ENCODE data around the gene UBE2L5. TPM values are rescaled to one million over a fixed set of nuclear protein-coding genes. Genes with fewer than 3 reads are reported as not detected.
A peak's percentile ranks its signal among the peaks of the same experiment; 100 is the strongest.

The UBE2L5 gene
- total and polyA plus RNA-seq, 2 experiments from 2014 or later = not detected

DNA sequence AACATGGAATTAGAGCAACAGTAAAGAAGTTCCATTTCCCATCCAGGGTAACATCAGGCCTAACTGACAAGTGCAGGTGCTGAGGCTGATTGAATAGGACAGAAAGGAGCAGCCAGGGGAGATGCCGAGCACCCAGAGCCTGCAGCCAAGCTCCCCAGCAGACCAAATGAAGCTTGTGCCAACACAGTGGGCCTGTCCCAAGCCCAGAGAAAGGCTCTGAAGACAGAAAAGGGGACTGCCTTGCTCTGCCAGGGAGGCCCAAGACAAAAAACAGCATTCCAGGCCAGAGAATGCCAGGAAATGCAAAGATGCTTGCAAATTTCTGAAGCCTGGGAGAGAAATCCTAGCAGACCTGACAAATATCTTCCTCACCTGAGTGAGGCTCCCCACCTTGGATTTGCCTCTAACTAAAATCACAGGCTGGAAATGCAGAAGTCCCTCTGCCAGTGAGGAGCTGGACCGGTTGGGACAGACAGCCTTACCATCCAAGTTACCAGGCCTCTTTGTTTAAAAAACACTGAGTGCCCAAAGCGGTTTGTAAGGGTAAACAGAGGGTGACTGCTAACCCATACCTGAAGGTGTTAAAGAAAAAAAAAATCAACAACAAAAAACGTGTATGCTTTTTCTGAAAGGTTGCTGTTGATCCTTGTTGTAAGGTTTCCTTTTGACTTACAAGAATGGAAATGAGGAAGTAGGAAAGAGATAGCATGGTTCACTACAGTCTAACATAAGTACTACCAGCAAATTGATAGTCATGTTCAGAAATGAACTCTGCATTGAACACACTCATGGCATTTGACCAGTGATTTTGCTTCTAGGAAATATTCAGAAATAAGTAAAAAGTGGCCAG, 55.3 kb downstream of the UBE2L5 start:
- no peaks in the 10 kb centered on the region for H4K20me1 ChIP-seq (replicated peaks; ENCODE audit: insufficient read depth)
- no peaks in the 10 kb centered on the region for H3K9me2 ChIP-seq (ENCODE audit: insufficient read depth)
- no peaks in the 10 kb centered on the region for H3K36me3 ChIP-seq (ENCODE audit: insufficient read depth)
- peaks cover 36% of the 10 kb centered on the region for H3K4me1 ChIP-seq (ENCODE audit: insufficient read depth)
- H3K4me2 ChIP-seq = peak overlapping the region; percentile 40
- Mint-ChIP-seq H3K4me3 (peak overlapping the region; percentile 36), H3K36me3 (ENCODE audit: low read depth) (no peaks in the 10 kb centered on the region), H3K27me3 (ENCODE audit: insufficient read depth, low read depth, poor library complexity) (peaks cover 9% of the 10 kb centered on the region), H3K4me1 (peaks cover 29% of the 10 kb centered on the region), H3K27ac (peak overlapping the region; percentile 83), H3K9me3 (no peaks in the 10 kb centered on the region)
- H3K27me3 ChIP-seq (ENCODE audit: insufficient read depth) = no peaks in the 10 kb centered on the region
- peaks cover 11% of the 10 kb centered on the region for H3F3A ChIP-seq (replicated peaks; ENCODE audit: low read depth)
- H2AFZ ChIP-seq = 0 out of 2 replicates have a peak overlapping the region, but pooled peaks have one; percentile 1
- H3K4me3 ChIP-seq = 0 out of 2 replicates have a peak overlapping the region, but pooled peaks have one; percentile 17
- H3K79me2 ChIP-seq (replicated peaks; ENCODE audit: insufficient read depth) = no peaks in the 10 kb centered on the region
- ATAC-seq (peak; percentile 86), DNase-seq (ENCODE audit: low spot score) (peak; percentile 79)
- H3K27ac ChIP-seq (ENCODE audit: low read depth) = peak overlapping the region; percentile 93
- TF ChIP-seq, protein P1, sequence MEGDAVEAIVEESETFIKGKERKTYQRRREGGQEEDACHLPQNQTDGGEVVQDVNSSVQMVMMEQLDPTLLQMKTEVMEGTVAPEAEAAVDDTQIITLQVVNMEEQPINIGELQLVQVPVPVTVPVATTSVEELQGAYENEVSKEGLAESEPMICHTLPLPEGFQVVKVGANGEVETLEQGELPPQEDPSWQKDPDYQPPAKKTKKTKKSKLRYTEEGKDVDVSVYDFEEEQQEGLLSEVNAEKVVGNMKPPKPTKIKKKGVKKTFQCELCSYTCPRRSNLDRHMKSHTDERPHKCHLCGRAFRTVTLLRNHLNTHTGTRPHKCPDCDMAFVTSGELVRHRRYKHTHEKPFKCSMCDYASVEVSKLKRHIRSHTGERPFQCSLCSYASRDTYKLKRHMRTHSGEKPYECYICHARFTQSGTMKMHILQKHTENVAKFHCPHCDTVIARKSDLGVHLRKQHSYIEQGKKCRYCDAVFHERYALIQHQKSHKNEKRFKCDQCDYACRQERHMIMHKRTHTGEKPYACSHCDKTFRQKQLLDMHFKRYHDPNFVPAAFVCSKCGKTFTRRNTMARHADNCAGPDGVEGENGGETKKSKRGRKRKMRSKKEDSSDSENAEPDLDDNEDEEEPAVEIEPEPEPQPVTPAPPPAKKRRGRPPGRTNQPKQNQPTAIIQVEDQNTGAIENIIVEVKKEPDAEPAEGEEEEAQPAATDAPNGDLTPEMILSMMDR (conservative IDR thresholded peaks at IDR 0.05; ENCODE audit: low read depth in 2 of 2) = no peak
- TF ChIP-seq ZNF114 (CRISPR knock-in tag; IDR thresholded peaks at IDR 0.05) (no peak), JUNB (IDR thresholded peaks at IDR 0.05; ENCODE audit: unreplicated experiment) (no peak), NANOG (IDR thresholded peaks at IDR 0.05; ENCODE audit: borderline replicate concordance) (no peak), STAT1 (IDR thresholded peaks at IDR 0.05; ENCODE audit: unreplicated experiment) (no peak), EZH2 (IDR thresholded peaks at IDR 0.05; ENCODE audit: low read depth, unreplicated experiment) (no peak), CREB1 (CRISPR knock-in tag; IDR thresholded peaks at IDR 0.05; ENCODE audit: low read depth) (no peak), POLR2AphosphoS5 (IDR thresholded peaks at IDR 0.05; ENCODE audit: low read depth) (no peak), ZNF331 (CRISPR knock-in tag; IDR thresholded peaks at IDR 0.05; ENCODE audit: low read depth) (no peak), EZH2phosphoT487 (IDR thresholded peaks at IDR 0.05; ENCODE audit: unreplicated experiment) (no peak)
- TF ChIP-seq, protein P2, sequence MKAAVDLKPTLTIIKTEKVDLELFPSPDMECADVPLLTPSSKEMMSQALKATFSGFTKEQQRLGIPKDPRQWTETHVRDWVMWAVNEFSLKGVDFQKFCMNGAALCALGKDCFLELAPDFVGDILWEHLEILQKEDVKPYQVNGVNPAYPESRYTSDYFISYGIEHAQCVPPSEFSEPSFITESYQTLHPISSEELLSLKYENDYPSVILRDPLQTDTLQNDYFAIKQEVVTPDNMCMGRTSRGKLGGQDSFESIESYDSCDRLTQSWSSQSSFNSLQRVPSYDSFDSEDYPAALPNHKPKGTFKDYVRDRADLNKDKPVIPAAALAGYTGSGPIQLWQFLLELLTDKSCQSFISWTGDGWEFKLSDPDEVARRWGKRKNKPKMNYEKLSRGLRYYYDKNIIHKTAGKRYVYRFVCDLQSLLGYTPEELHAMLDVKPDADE (IDR thresholded peaks at IDR 0.05) = no peak
- TF ChIP-seq, protein P3, sequence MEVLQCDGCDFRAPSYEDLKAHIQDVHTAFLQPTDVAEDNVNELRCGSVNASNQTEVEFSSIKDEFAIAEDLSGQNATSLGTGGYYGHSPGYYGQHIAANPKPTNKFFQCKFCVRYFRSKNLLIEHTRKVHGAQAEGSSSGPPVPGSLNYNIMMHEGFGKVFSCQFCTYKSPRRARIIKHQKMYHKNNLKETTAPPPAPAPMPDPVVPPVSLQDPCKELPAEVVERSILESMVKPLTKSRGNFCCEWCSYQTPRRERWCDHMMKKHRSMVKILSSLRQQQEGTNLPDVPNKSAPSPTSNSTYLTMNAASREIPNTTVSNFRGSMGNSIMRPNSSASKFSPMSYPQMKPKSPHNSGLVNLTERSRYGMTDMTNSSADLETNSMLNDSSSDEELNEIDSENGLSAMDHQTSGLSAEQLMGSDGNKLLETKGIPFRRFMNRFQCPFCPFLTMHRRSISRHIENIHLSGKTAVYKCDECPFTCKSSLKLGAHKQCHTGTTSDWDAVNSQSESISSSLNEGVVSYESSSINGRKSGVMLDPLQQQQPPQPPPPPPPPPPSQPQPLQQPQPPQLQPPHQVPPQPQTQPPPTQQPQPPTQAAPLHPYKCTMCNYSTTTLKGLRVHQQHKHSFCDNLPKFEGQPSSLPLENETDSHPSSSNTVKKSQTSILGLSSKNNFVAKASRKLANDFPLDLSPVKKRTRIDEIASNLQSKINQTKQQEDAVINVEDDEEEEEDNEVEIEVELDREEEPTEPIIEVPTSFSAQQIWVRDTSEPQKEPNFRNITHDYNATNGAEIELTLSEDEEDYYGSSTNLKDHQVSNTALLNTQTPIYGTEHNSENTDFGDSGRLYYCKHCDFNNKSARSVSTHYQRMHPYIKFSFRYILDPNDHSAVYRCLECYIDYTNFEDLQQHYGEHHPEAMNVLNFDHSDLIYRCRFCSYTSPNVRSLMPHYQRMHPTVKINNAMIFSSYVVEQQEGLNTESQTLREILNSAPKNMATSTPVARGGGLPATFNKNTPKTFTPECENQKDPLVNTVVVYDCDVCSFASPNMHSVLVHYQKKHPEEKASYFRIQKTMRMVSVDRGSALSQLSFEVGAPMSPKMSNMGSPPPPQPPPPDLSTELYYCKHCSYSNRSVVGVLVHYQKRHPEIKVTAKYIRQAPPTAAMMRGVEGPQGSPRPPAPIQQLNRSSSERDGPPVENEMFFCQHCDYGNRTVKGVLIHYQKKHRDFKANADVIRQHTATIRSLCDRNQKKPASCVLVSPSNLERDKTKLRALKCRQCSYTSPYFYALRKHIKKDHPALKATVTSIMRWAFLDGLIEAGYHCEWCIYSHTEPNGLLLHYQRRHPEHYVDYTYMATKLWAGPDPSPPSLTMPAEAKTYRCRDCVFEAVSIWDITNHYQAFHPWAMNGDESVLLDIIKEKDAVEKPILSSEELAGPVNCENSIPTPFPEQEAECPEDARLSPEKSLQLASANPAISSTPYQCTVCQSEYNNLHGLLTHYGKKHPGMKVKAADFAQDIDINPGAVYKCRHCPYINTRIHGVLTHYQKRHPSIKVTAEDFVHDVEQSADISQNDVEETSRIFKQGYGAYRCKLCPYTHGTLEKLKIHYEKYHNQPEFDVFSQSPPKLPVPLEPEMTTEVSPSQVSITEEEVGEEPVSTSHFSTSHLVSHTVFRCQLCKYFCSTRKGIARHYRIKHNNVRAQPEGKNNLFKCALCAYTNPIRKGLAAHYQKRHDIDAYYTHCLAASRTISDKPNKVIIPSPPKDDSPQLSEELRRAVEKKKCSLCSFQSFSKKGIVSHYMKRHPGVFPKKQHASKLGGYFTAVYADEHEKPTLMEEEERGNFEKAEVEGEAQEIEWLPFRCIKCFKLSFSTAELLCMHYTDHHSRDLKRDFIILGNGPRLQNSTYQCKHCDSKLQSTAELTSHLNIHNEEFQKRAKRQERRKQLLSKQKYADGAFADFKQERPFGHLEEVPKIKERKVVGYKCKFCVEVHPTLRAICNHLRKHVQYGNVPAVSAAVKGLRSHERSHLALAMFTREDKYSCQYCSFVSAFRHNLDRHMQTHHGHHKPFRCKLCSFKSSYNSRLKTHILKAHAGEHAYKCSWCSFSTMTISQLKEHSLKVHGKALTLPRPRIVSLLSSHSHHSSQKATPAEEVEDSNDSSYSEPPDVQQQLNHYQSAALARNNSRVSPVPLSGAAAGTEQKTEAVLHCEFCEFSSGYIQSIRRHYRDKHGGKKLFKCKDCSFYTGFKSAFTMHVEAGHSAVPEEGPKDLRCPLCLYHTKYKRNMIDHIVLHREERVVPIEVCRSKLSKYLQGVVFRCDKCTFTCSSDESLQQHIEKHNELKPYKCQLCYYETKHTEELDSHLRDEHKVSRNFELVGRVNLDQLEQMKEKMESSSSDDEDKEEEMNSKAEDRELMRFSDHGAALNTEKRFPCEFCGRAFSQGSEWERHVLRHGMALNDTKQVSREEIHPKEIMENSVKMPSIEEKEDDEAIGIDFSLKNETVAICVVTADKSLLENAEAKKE (CRISPR knock-in tag; IDR thresholded peaks at IDR 0.05) = no peak
- TF ChIP-seq, protein P4, sequence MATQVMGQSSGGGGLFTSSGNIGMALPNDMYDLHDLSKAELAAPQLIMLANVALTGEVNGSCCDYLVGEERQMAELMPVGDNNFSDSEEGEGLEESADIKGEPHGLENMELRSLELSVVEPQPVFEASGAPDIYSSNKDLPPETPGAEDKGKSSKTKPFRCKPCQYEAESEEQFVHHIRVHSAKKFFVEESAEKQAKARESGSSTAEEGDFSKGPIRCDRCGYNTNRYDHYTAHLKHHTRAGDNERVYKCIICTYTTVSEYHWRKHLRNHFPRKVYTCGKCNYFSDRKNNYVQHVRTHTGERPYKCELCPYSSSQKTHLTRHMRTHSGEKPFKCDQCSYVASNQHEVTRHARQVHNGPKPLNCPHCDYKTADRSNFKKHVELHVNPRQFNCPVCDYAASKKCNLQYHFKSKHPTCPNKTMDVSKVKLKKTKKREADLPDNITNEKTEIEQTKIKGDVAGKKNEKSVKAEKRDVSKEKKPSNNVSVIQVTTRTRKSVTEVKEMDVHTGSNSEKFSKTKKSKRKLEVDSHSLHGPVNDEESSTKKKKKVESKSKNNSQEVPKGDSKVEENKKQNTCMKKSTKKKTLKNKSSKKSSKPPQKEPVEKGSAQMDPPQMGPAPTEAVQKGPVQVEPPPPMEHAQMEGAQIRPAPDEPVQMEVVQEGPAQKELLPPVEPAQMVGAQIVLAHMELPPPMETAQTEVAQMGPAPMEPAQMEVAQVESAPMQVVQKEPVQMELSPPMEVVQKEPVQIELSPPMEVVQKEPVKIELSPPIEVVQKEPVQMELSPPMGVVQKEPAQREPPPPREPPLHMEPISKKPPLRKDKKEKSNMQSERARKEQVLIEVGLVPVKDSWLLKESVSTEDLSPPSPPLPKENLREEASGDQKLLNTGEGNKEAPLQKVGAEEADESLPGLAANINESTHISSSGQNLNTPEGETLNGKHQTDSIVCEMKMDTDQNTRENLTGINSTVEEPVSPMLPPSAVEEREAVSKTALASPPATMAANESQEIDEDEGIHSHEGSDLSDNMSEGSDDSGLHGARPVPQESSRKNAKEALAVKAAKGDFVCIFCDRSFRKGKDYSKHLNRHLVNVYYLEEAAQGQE (IDR thresholded peaks at IDR 0.05; ENCODE audit: unreplicated experiment) = no peak
